H9 (cell line): ENCODE results near the gene TNFAIP8L3. TPM values are rescaled to one million over a fixed set of nuclear protein-coding genes. Genes with fewer than 3 reads are reported as not detected.

Experiments
- DNase-seq: peaks from one replicate; pipeline ENCODE4 v3.0.0-alpha.2; 2017
- H2AFZ ChIP-seq: one replicate; pipeline ENCODE4 v1.6.1; 2013; ENCODE audit warnings: mild to moderate bottlenecking, low read length, control low read depth, moderate library complexity
- H2AK5ac ChIP-seq: 2 replicates; pipeline ENCODE4 v1.6.1; 2013; ENCODE audit warnings: low read length, control low read depth, mixed read lengths; ENCODE audit not compliant: insufficient read length
- H2BK120ac ChIP-seq: one replicate; pipeline ENCODE4 v1.6.1; 2013; ENCODE audit warnings: low read depth, mild to moderate bottlenecking, low read length, control low read depth, inconsistent platforms; ENCODE audit not compliant: poor library complexity, severe bottlenecking
- H2BK12ac ChIP-seq: 2 replicates; pipeline ENCODE4 v1.6.1; 2013; ENCODE audit warnings: low read length, control low read depth, mixed read lengths, low read depth; ENCODE audit not compliant: insufficient read length
- H2BK15ac ChIP-seq: 2 replicates; pipeline ENCODE4 v1.6.1; 2013; ENCODE audit warnings: low read depth, low read length, control low read depth
- H2BK20ac ChIP-seq: one replicate; pipeline ENCODE4 v1.6.1; 2013; ENCODE audit warnings: low read depth, mild to moderate bottlenecking, low read length, control low read depth, inconsistent platforms; ENCODE audit not compliant: poor library complexity, severe bottlenecking
- H2BK5ac ChIP-seq: 2 replicates; pipeline ENCODE4 v1.6.1; 2013; ENCODE audit warnings: low read length, control low read depth, mixed read lengths; ENCODE audit not compliant: insufficient read length
- H3K14ac ChIP-seq: 2 replicates; pipeline ENCODE4 v1.6.1; 2013; ENCODE audit warnings: low read length, control low read depth; ENCODE audit not compliant: insufficient read depth
- H3K18ac ChIP-seq: 2 replicates; pipeline ENCODE4 v1.6.1; 2013; ENCODE audit warnings: low read depth, mild to moderate bottlenecking, mixed read lengths, low read length, control low read depth; ENCODE audit not compliant: insufficient read length
- H3K23ac ChIP-seq: 2 replicates; pipeline ENCODE4 v1.6.1; 2013; ENCODE audit warnings: low read length, control low read depth, mixed read lengths, low read depth; ENCODE audit not compliant: insufficient read length
- H3K23me2 ChIP-seq: 2 replicates; pipeline ENCODE4 v1.6.1; 2013; ENCODE audit warnings: low read depth, mild to moderate bottlenecking, mixed read lengths, low read length, control low read depth; ENCODE audit not compliant: insufficient read length, poor library complexity, severe bottlenecking
- H3K27ac ChIP-seq: 2 replicates; pipeline ENCODE4 v1.5.1; 2013; ENCODE audit warnings: low read length, control low read depth, mixed read lengths, low read depth; ENCODE audit not compliant: insufficient read length
- H3K27me3 ChIP-seq: 2 replicates; pipeline ENCODE4 v1.6.1; 2013; ENCODE audit warnings: low read length, control low read depth, inconsistent platforms; ENCODE audit not compliant: insufficient read depth
- H3K4ac ChIP-seq: 2 replicates; pipeline ENCODE4 v1.6.1; 2013; ENCODE audit warnings: low read depth, mild to moderate bottlenecking, control low read depth, inconsistent platforms, low read length, moderate library complexity
- H3K4me1 ChIP-seq: 2 replicates; pipeline ENCODE4 v1.6.1; 2013; ENCODE audit warnings: low read length, control low read depth, inconsistent platforms; ENCODE audit not compliant: insufficient read depth
- H3K4me2 ChIP-seq: 2 replicates; pipeline ENCODE4 v1.6.1; 2013; ENCODE audit warnings: low read length, control low read depth, mixed read lengths; ENCODE audit not compliant: insufficient read length, insufficient read depth
- H3K56ac ChIP-seq: 2 replicates; pipeline ENCODE4 v1.6.1; 2013; ENCODE audit warnings: low read depth, mild to moderate bottlenecking, mixed read lengths, low read length, control low read depth; ENCODE audit not compliant: insufficient read length
- H3K79me1 ChIP-seq: 2 replicates; pipeline ENCODE4 v1.6.1; 2013; ENCODE audit warnings: low read depth, mild to moderate bottlenecking, moderate library complexity, low read length, control low read depth, inconsistent platforms; ENCODE audit not compliant: insufficient read depth, poor library complexity, severe bottlenecking
- H3K79me2 ChIP-seq: 2 replicates; pipeline ENCODE4 v1.6.1; 2013; ENCODE audit warnings: low read length, control low read depth, inconsistent platforms; ENCODE audit not compliant: insufficient read depth
- H3K9ac ChIP-seq: 2 replicates; pipeline ENCODE4 v1.6.1; 2013; ENCODE audit warnings: low read length, control low read depth, mixed read lengths; ENCODE audit not compliant: insufficient read length; ENCODE audit errors: extremely low read depth
- H3K9me3 ChIP-seq: one replicate; pipeline ENCODE4 v1.6.1; 2013; ENCODE audit warnings: low read depth, low read length, inconsistent platforms; ENCODE audit not compliant: control insufficient read depth
- H3T11ph ChIP-seq: one replicate; pipeline ENCODE4 v1.6.1; 2013; ENCODE audit warnings: mild to moderate bottlenecking, low read length, control low read depth, inconsistent platforms
- H4K20me1 ChIP-seq: one replicate; pipeline ENCODE4 v1.6.1; 2013; ENCODE audit not compliant: control insufficient read depth, insufficient read length, insufficient read depth
- H4K5ac ChIP-seq: 2 replicates; pipeline ENCODE4 v1.6.1; 2013; ENCODE audit warnings: low read depth, mild to moderate bottlenecking, mixed read lengths, low read length, control low read depth; ENCODE audit not compliant: insufficient read length
- H4K8ac ChIP-seq: replicated peaks from 2 replicates; pipeline ENCODE4 v1.6.1; 2013; ENCODE audit warnings: low read length, control low read depth, mixed read lengths, low read depth; ENCODE audit not compliant: insufficient read length
- H4K91ac ChIP-seq: 2 replicates; pipeline ENCODE4 v1.6.1; 2013; ENCODE audit warnings: low read depth, mild to moderate bottlenecking, moderate library complexity, mixed read lengths, low read length, control low read depth; ENCODE audit not compliant: insufficient read length
- H3K27ac Mint-ChIP-seq, 3 experiments: 2 replicates in 2 of 3; 3 replicates in 1 of 3; pipeline ENCODE4 v1.8.0; 2020 to 2021; ENCODE audit warnings: mixed read lengths in 3 of 3, mild to moderate bottlenecking in 1 of 3, moderate library complexity in 1 of 3
- H3K27me3 Mint-ChIP-seq: 2 replicates; pipeline ENCODE4 v1.8.0; 2021; ENCODE audit warnings: low read depth, mild to moderate bottlenecking, moderate library complexity, mixed read lengths
- H3K36me3 Mint-ChIP-seq, 3 experiments: 2 replicates in 2 of 3; 3 replicates in 1 of 3; pipeline ENCODE4 v1.8.0; 2020 to 2021; ENCODE audit warnings: low read depth in 3 of 3, mixed read lengths in 3 of 3; ENCODE audit not compliant: insufficient read depth in 1 of 3
- H3K4me1 Mint-ChIP-seq, 2 experiments: 2 replicates each; pipeline ENCODE4 v1.8.0; 2020; ENCODE audit warnings: mixed read lengths in 2 of 2
- H3K4me3 Mint-ChIP-seq, 2 experiments: 2 replicates in 1 of 2; 3 replicates in 1 of 2; pipeline ENCODE4 v1.8.0; 2020 to 2021; ENCODE audit warnings: mild to moderate bottlenecking in 2 of 2, mixed read lengths in 2 of 2, moderate library complexity in 1 of 2
- H3K9me3 Mint-ChIP-seq, 2 experiments: 2 replicates in 1 of 2; 3 replicates in 1 of 2; pipeline ENCODE4 v1.8.0; 2020; ENCODE audit warnings: mild to moderate bottlenecking in 2 of 2, mixed read lengths in 2 of 2, moderate library complexity in 1 of 2
- total RNA-seq: library from RNA; stranded (reverse); gene quantifications from 2 replicates; pipeline ENCODE4 v1.2.1, GENCODE V29; 2021
- TF ChIP-seq, protein P1 (sequence below): fragments of 200-600 bp; sonication (generic); conservative IDR thresholded peaks from 3 replicates; pipeline ENCODE4 v1.8.0; 2021; ENCODE audit warnings: antibody characterized with exemption, mild to moderate bottlenecking

TNFAIP8L3 gene
- total RNA-seq, 1 experiment from 2014 or later = 0.22 TPM

DNA sequence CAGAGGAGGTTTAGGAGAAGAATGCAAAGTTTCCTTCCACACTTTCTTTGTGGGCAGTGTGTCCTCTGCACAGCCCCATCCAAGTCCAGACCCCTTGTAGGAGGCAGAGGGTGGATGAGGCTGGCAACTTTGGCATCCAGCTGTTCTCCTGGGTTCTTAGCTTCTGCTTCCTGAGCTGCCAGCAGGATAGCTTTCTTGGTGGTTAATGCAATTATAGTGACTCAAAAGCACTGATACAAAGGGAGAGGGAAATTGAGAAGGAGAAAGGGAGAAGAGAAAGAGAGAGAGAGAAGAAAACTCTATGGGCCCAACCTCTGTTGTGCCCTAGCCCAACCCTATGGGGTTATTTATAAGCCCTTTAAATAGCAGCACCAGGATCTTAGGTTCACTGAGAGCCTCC lies 4.5 kb upstream of the TNFAIP8L3 start:
- Histone ChIP-seq H4K8ac (no peak overlapping the region), H4K91ac (no peak overlapping the region), H3K14ac (0 out of 2 replicates have a peak overlapping the region, but pooled peaks have one; percentile 17), H2AFZ (no peak overlapping the region), H3K9ac (no peak overlapping the region), H4K20me1 (no peaks in the 10 kb centered on the region), H3K23me2 (peaks cover 11% of the 10 kb centered on the region), H3K23ac (no peak overlapping the region), H2AK5ac (no peak overlapping the region), H2BK12ac (no peak overlapping the region), H2BK120ac (no peak overlapping the region), H2BK20ac (no peak overlapping the region), H2BK5ac (no peak overlapping the region), H3K4ac (no peak overlapping the region), H3K79me2 (no peaks in the 10 kb centered on the region), H3K4me2 (no peak overlapping the region), H3K27me3 (peaks cover 8% of the 10 kb centered on the region; the same call in 1 of the 2 replicates), H3K18ac (no peak overlapping the region), H4K5ac (no peak overlapping the region), H3K4me1 (no peaks in the 10 kb centered on the region), H3K27ac (no peak overlapping the region), H3K56ac (no peak overlapping the region), H3K79me1 (no peaks in the 10 kb centered on the region), H2BK15ac (no peak overlapping the region), H3T11ph (no peak overlapping the region), H3K9me3 (no peaks in the 10 kb centered on the region)
- Mint-ChIP-seq H3K9me3 (no peaks in the 10 kb centered on the region), H3K27ac (no peak overlapping the region), H3K4me1 (peaks cover 4 to 7% of the 10 kb centered on the region in 2 experiments; a peak in 3 of 4 replicates), H3K4me3 (no peak overlapping the region), H3K36me3 (no peaks in the 10 kb centered on the region), H3K27me3 (peaks cover 60% of the 10 kb centered on the region)
- TF ChIP-seq, protein P1, sequence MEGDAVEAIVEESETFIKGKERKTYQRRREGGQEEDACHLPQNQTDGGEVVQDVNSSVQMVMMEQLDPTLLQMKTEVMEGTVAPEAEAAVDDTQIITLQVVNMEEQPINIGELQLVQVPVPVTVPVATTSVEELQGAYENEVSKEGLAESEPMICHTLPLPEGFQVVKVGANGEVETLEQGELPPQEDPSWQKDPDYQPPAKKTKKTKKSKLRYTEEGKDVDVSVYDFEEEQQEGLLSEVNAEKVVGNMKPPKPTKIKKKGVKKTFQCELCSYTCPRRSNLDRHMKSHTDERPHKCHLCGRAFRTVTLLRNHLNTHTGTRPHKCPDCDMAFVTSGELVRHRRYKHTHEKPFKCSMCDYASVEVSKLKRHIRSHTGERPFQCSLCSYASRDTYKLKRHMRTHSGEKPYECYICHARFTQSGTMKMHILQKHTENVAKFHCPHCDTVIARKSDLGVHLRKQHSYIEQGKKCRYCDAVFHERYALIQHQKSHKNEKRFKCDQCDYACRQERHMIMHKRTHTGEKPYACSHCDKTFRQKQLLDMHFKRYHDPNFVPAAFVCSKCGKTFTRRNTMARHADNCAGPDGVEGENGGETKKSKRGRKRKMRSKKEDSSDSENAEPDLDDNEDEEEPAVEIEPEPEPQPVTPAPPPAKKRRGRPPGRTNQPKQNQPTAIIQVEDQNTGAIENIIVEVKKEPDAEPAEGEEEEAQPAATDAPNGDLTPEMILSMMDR = no peak
- no peak for DNase-seq
